GM18861 (cell line): ENCODE measurements around the gene ORAI2.
"Not testable (repeated sequence)": the region's sequence is repeated elsewhere in the genome, so short reads cannot be mapped to it uniquely, and the experiment has no call there.

Experiments used
- ATAC-seq: cut with Tn5 transposase; IDR thresholded peaks from one replicate; pipeline ENCODE4 v1.9.1; 2021; ENCODE audit not compliant: unreplicated experiment

ORAI2 gene

GRCh38 chr7:102468478-102469350 lies 35.3 kb downstream of the ORAI2 start:
- ATAC-seq = no peak

DNA sequence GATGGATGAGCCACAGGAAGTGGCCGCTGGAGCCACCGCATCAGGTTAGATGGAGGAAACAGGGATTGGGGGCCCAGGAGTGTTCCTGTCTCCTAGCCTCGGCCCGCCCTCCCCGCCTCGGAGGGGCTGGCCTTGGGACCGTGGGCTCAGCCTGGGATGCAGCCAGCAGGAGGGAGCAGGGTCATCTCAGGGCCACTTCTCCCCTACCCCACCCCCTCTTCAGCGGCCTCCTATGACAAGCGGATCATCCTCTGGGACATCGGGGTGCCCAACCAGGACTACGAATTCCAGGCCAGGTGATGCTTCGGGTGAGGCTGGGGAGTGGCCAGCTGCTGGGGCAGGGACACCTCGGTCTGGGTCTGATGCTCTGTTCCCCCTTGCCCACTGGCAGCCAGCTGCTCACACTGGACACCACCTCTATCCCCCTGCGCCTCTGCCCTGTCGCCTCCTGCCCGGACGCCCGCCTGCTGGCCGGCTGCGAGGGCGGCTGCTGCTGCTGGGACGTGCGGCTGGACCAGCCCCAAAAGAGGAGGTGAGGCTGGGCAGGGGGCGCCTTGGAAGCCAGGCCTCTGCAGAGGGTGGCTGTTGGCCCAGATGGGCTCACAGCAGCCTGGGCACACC lies 36.1 kb downstream of the ORAI2 start:
- no peak for ATAC-seq

DNA sequence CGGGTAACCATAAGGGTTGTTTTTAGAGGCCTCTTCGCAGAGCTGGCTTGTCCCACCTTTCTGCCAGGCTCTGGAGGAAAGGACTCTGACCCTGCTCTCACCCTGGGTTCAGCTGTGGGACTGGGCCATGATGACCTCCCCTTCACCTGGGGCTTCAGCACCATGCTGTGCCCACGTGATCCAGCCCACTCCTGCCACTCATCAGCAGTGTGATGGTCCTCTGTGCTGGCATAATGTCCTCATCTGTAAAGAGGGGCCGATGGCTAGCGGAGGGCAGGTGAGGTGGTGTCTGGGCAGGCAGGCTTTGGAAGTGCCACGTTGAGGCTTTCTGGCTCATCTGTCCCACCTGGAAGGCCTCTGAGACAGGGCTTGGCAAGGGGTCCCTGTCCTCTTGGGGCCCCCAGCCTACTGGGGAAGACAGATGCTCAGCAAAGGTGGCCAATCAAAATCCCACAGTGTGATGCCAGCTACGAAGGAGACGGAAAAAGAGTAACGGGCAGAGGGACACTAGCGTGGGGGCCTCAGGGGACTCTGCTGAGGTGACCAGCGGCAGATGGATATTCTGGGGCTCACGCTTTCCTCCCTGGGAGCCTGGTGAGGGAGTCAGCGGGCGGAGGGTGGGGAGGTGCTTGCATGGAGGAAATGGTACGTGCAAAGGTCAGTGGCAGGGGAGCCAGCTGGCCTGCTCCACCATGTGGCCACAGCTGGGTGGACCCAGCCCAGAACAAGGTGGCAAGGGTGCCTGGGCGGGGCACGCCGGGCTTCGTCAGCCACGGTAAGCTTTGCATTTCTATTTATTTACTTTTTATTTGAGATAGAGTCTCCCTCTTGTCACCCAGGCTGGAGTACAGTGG lies 36.8 kb downstream of the ORAI2 start:
- ATAC-seq = no peak

- no peak for ATAC-seq
Measured at GRCh38 chr7:102471791-102472125, 38.4 kb downstream of the ORAI2 start.

- no peak for ATAC-seq
Measured at GRCh38 chr7:102472126-102473041, 39.0 kb downstream of the ORAI2 start.

GRCh38 chr7:102473271-102473991 lies 40.1 kb downstream of the ORAI2 start:
- ATAC-seq = no peak

DNA sequence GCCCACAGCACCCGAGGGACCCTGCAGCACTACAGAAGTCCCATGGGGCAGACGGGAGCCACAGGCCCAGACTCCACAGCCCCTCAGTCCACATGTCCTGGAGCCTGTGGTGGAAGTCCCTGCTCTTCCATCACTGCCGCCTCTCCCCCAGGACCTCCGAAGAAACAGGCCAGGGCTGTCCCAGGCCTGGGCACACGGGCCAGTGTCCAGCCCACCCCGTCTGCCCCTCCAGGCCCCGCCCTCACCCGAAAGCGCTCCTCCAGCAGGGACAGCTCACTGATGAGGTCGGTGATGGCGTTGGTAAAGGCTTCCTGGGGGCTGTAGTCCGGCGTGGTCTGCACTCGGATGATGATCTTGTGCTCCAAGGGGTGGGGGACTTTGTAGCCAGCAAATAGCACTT lies 40.7 kb downstream of the ORAI2 start:
- ATAC-seq = not testable (repeated sequence)

DNA sequence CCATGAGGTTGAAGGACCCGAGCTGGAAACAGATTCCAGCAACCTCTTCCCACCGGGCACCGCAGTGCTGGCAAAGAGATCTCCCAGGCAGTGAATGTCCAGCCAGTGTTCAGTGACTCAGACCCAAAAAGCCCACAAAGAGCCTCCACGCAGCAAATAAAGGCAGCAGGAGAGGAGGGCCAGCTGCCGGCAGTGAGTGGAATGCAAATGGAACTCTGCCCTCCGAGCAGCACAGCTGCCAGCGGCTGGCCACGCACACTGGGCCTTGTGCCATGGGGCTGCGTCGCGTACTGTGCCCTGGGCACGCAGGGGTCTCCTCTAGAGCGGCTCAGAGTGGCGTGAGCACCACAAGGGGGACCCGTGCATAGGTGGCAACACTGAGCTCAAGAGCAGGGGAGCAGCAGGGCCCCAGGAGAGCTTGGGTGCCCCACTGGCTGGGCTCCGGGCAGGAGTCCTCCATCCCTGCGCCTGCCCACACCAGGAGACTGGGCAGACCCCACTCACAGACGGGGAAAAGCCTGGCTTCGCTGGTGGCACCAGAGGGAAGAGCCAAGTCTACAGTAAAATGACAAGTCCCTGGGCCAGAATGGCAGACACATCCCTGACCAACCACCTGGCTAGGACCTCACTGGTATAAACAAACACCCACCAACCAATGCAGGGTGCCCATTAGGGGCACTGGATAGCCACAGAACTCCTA lies 41.5 kb downstream of the ORAI2 start:
- ATAC-seq = not testable (repeated sequence)

DNA sequence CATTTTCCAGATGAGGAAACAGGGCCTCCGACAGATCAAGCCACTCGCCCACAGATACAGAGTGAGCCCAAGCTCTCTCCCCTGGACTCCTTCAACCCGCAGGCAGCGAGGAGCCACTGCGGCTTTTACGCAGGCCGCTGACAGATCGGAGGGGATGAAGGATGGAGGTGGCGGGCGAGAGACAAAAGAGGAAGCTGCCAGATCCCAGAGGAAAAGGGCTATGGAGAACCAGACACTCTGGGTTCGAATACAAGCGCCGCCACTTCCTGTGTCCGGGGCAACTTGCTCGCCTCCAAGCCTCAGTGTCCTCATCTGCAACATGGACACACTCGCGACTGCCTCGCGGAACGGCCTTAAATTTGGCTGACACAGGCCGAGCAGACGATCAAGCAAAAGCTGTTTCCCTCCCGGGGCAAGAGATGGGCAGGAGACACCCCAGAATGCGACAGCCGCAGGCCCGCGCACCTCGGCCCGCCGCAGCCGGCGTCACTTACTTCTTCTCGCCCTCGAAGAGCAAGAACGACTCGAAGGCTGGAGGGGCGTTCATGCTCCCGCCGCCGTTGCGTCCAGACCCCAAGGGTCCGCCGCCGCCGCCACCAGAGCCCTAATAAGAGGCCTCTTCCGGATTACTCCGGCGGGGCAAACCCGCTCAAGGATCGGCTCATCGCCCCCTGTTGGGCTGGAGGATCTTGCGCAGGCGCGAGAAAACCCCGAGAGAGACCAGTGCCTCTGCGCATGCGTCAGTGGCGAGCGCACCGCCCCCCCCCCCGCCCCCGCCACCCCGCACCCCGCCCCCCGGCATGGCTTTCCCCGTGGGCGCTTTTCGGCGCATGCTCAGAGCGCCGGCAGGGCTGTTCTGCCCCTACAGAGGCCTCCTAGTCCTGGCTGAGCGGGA lies 45.2 kb downstream of the ORAI2 start, which contains the start of gene POLR2J:
TSS of gene POLR2J (minus strand) at position 609 of the 895 bp plus-strand sequence. CDS start at position 547, 62 bp downstream.
- peak; percentile 80 for ATAC-seq

- ATAC-seq = peak; percentile 30
Measured at GRCh38 chr7:102479209-102479584, 45.8 kb downstream of the ORAI2 start.

DNA sequence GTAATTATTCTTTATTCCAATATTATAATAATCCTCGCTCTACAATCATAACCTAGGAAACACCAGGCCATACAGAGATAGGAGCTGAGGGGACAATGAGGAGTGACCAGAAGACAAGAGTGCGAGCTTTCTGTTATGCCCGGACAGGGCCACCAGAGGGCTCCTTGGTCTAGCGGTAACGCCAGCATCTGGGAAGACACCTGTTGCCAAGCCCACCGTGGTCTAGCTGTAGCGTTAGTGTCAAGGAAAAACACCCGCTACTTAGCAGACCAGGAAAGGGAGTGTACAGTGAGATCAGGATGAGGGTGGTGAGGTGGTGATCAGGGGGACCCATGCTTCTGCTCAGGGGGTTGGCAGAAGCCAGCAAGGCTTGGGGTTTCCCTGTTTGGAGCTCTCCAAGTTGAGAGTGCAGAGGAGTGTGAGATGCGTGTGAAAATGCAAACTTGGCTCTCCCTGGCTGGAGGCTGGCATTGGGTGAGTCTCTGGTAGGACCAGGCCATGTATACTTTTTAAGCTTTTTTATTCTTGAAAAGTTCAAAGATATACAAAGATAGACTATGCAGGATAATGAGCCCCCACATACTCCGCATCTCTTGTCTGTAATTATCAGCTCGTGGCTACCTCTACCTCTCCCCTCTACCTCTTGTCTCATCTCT lies 46.7 kb downstream of the ORAI2 start:
- ATAC-seq = not testable (repeated sequence)

DNA sequence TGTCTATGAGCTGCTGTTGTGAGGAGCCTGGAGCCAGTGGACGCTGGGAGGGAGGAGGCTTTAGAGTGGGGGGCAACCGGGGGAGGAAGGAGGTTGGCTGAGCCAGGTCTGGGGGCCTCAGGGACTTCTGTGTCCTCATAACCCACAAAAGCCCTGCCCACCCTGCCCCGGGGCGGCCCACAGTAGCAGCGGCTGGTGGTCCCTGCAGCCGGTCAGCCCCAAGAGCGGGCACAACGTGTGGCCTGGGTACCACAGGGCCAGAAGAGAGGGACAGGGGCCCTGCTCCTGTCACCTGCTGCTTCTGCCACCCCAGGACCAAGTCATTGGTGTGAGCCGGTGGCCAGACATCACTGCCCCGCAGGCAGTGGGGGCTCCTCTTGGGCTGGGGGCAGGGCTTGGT lies 48.6 kb downstream of the ORAI2 start:
- ATAC-seq = not testable (repeated sequence)

GRCh38 chr7:102484317-102484716 lies 50.9 kb downstream of the ORAI2 start:
- ATAC-seq = not testable (repeated sequence)

- ATAC-seq = not testable (repeated sequence)
Measured at GRCh38 chr7:102490529-102491075, 57.2 kb downstream of the ORAI2 start.

- not testable (repeated sequence) for ATAC-seq
Measured at GRCh38 chr7:102493220-102493935, 60.0 kb downstream of the ORAI2 start.

DNA sequence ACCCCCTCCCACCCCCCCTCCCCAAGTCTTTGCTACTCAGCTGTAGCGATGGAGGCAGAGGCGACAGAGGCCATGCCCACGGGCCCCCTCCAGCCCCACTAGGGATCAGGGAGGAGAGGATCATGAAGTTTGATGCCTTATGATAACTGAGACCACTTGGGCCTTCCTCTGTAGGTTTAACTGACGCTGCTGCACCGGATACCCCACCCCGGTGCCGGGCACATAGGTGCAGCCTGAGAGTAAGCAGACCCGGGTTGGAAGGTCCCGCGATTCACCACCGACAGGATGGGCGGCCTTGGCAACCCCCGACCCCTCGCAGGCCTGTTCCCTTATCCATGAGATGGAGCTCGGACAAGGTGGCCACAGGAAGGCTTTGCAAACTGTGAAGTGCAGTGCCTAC lies 60.7 kb downstream of the ORAI2 start:
- not testable (repeated sequence) for ATAC-seq
